DND-41 (cell line): Measurements from ENCODE around the gene GNPTG.

Source experiments
- ATAC-seq: fragments of 200-7000 bp; cut with Tn5 transposase; 3 replicates; pipeline ENCODE4 v1.9.1; 2021; ENCODE audit warnings: low read depth; ENCODE audit not compliant: insufficient read depth
- DNase-seq: peaks from one replicate; pipeline ENCODE4 v3.0.0-alpha.2; 2020
- H2AFZ ChIP-seq: 2 replicates; pipeline ENCODE4 v1.6.0; 2012; ENCODE audit warnings: low read depth, low read length
- H3K27ac ChIP-seq: 2 replicates; pipeline ENCODE4 v1.5.1; 2012; ENCODE audit warnings: low read length, inconsistent platforms
- H3K27me3 ChIP-seq: fragments of 200-600 bp; sonication (generic); 2 replicates; pipeline ENCODE4 v1.6.0; 2012; ENCODE audit warnings: low read length, mild to moderate bottlenecking, inconsistent platforms; ENCODE audit not compliant: insufficient read depth, poor library complexity
- H3K36me3 ChIP-seq: 2 replicates; pipeline ENCODE4 v1.5.1; 2012; ENCODE audit warnings: low read length, inconsistent platforms; ENCODE audit not compliant: insufficient read depth
- H3K4me1 ChIP-seq: 2 replicates; pipeline ENCODE4 v1.5.1; 2012; ENCODE audit warnings: mild to moderate bottlenecking, low read length; ENCODE audit not compliant: insufficient read depth
- H3K4me2 ChIP-seq: 2 replicates; pipeline ENCODE4 v1.6.0; 2012; ENCODE audit warnings: mild to moderate bottlenecking, moderate library complexity, low read length, inconsistent platforms; ENCODE audit not compliant: insufficient read depth
- H3K4me3 ChIP-seq, 2 experiments: fragments of 200-600 bp in 1 of 2; shearing (Covaris generic) in 1 of 2; 2 replicates each; pipeline ENCODE4 v1.5.1; 2012 to 2016; ENCODE audit warnings: inconsistent platforms in 2 of 2, low read length in 2 of 2, mild to moderate bottlenecking in 2 of 2, low read depth in 1 of 2, moderate library complexity in 1 of 2
- H3K79me2 ChIP-seq: 2 replicates; pipeline ENCODE4 v1.6.0; 2012; ENCODE audit warnings: low read length, inconsistent platforms; ENCODE audit not compliant: insufficient read depth
- H3K9ac ChIP-seq: 2 replicates; pipeline ENCODE4 v1.6.0; 2012; ENCODE audit warnings: low read depth, mild to moderate bottlenecking, inconsistent platforms, low read length, moderate library complexity
- H3K9me3 ChIP-seq: 2 replicates; pipeline ENCODE4 v1.5.1; 2012; ENCODE audit warnings: low read length, moderate library complexity, mild to moderate bottlenecking, inconsistent platforms; ENCODE audit not compliant: insufficient read depth, severe bottlenecking
- H4K20me1 ChIP-seq: 2 replicates; pipeline ENCODE4 v1.6.0; 2012; ENCODE audit warnings: low read length; ENCODE audit not compliant: insufficient read depth
- EZH2 ChIP-seq: IDR thresholded peaks from 3 replicates; pipeline ENCODE4 v1.6.1; 2012; ENCODE audit warnings: borderline replicate concordance, low read depth, mild to moderate bottlenecking, moderate library complexity, low read length, inconsistent platforms; ENCODE audit not compliant: severe bottlenecking
- TF ChIP-seq, protein P1 (sequence below): IDR thresholded peaks from 2 replicates; pipeline ENCODE4 v1.5.1; 2012; ENCODE audit warnings: borderline replicate concordance, low read length, moderate library complexity, mild to moderate bottlenecking; ENCODE audit not compliant: poor library complexity, severe bottlenecking; ENCODE audit errors: extremely low read depth

The GNPTG gene

DNA sequence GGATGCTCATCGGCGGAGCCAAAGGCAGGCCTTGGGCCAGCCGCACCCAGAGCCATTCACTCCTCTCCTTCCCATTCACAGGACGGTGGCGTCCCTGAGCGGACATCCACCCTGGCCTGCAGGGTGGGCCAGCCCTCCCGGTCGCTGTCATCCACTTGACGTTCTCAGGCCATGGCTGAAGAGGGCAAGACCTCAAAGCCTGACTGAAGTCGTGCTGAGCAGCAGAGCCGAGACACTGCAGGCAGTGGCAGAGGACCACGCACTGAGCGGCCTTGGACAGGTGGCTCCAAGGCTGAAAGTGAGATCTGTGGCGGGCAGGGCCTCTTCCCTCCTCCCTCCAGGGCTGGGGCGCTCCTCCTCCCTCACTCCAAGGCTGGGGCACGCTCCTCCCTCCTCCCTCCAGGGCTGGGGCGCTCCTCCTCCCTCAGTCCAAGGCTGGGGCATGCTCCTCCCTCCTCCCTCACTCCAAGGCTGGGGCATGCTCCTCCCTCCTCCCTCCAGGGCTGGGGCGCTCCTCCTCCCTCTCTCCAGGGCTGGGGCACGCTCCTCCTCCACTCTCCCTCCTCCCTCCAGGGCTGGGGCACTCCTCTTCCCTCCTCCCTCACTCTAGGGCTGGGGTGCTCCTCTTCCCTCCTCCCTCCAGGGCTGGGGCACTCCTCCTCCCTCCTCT, 24.1 kb downstream of the GNPTG start:
- Histone ChIP-seq H3K9me3 (no peaks in the 10 kb centered on the region), H4K20me1 (peaks cover 17% of the 10 kb centered on the region), H2AFZ (no peak overlapping the region), H3K27me3 (no peaks in the 10 kb centered on the region), H3K4me3 (no peak overlapping the region), H3K36me3 (peaks cover 20% of the 10 kb centered on the region), H3K4me1 (no peaks in the 10 kb centered on the region), H3K4me2 (no peak overlapping the region), H3K27ac (no peak overlapping the region), H3K9ac (no peak overlapping the region), H3K79me2 (no peaks in the 10 kb centered on the region)
- DNase-seq (no peak), ATAC-seq (no peak)
- TF ChIP-seq EZH2: no peak
- TF ChIP-seq, protein P1, sequence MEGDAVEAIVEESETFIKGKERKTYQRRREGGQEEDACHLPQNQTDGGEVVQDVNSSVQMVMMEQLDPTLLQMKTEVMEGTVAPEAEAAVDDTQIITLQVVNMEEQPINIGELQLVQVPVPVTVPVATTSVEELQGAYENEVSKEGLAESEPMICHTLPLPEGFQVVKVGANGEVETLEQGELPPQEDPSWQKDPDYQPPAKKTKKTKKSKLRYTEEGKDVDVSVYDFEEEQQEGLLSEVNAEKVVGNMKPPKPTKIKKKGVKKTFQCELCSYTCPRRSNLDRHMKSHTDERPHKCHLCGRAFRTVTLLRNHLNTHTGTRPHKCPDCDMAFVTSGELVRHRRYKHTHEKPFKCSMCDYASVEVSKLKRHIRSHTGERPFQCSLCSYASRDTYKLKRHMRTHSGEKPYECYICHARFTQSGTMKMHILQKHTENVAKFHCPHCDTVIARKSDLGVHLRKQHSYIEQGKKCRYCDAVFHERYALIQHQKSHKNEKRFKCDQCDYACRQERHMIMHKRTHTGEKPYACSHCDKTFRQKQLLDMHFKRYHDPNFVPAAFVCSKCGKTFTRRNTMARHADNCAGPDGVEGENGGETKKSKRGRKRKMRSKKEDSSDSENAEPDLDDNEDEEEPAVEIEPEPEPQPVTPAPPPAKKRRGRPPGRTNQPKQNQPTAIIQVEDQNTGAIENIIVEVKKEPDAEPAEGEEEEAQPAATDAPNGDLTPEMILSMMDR: no peak

DNA sequence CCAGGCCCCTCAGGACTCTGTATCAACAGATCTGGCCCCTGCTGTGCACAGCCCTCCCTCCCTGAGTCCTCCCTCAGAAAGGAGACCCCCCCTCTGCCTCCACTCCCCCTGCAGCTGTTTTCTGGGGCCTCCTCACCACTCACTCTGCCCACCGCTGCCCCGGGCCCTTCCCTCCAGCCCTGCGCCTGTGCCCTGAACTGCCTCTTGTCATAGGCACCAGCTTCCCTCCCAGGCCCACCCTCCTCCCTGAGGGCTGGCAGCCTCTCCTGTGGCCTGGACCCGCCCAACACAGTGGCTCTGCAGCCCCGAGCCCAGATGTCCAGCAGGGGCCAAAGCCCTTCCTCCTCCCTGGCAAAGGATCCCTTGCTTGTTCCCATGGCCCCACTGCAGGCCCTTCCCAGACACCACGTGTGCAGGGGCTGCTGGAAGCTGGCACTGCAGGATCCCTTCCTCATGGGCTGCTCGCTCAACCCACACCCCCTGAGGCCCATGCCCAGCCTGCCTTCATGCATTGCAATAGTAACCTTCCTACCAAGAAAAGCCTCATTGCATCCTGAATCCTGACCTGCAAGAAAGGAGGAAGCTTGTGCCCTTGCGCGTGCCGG, 25.8 kb downstream of the GNPTG start:
- Histone ChIP-seq H4K20me1 (peaks cover 17% of the 10 kb centered on the region), H3K79me2 (no peaks in the 10 kb centered on the region), H3K27ac (no peak overlapping the region), H3K36me3 (peaks cover 26% of the 10 kb centered on the region), H3K27me3 (no peaks in the 10 kb centered on the region), H2AFZ (no peak overlapping the region), H3K9me3 (no peaks in the 10 kb centered on the region), H3K4me3 (no peak overlapping the region), H3K4me2 (no peak overlapping the region), H3K9ac (no peak overlapping the region), H3K4me1 (no peaks in the 10 kb centered on the region)
- TF ChIP-seq, protein P1: no peak
- no peak for TF ChIP-seq EZH2
- DNase-seq (no peak), ATAC-seq (no peak)

DNA sequence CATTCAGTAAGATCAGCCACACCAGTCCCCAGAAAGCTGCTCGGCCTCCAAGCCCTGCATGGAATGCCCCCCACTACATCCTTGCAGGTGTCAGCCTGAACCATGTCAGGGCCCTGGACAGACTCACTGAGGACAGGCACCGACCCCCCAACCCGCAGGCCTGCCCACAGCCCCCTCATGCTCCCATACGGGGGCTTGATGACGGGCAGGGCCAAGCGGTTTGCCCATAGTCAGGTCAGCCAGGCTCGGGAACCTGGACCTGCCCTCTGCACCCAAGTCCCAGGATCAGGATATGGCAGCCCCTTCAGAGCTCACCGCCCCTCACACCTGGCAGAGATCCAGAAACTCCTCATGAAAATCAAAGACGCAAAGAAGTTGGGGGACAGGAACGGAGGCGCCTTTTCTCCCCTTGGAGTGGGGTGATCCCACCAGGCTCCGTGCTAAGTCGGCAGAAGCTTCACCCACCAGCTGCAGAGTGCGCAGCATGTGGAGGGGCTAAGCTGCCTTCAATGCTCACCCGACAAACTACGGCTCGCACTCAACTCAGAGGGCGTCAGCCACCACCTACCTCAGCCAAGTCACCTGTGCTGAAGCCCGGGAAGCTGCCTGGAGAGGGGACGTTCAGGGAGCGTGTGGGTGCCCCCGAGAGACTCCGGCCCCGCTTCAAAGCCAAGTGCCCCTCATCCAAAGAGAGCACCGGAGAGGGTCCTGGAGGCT, 26.5 kb downstream of the GNPTG start:
- H3K27me3 ChIP-seq: no peaks in the 10 kb centered on the region
- H3K4me2 ChIP-seq: no peak overlapping the region
- H4K20me1 ChIP-seq: peaks cover 17% of the 10 kb centered on the region
- H3K79me2 ChIP-seq: no peaks in the 10 kb centered on the region
- H3K4me3 ChIP-seq: no peak overlapping the region
- H2AFZ ChIP-seq: no peak overlapping the region
- peaks cover 26% of the 10 kb centered on the region for H3K36me3 ChIP-seq
- H3K27ac ChIP-seq: no peak overlapping the region
- H3K9ac ChIP-seq: no peak overlapping the region
- no peaks in the 10 kb centered on the region for H3K4me1 ChIP-seq
- no peak for DNase-seq
- ATAC-seq: no peak
- H3K9me3 ChIP-seq: no peaks in the 10 kb centered on the region
- no peak for TF ChIP-seq EZH2

DNA sequence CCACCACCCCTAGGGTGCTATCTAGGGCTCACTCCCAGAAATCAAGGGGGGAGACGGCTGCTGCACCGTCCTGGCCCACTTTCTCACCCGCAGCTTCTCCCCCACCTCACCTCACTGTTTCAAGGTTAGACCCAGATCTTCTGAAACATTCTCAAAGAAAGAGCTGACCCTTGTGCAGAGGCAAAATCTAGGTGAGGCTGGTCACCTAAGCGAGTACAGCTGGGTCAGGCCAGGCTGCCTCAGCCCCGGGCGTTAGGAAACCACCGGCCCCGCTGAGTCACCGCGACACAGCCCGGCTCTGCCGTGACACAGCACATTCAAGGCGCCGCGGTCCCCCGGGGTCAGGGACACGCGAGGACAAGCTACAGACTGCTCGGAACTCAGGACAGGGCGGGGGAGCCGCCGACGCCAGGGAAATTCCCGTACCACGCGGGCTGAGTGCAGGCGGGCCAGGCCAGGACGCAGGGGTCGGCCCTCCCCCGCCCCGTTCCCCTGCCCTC, 27.1 kb downstream of the GNPTG start:
- no peak overlapping the region for H2AFZ ChIP-seq
- H3K4me2 ChIP-seq: no peak overlapping the region
- no peaks in the 10 kb centered on the region for H3K9me3 ChIP-seq
- H3K27ac ChIP-seq: no peak overlapping the region
- H3K4me1 ChIP-seq: no peaks in the 10 kb centered on the region
- no peaks in the 10 kb centered on the region for H3K27me3 ChIP-seq
- peaks cover 26% of the 10 kb centered on the region for H3K36me3 ChIP-seq
- no peak overlapping the region for H3K9ac ChIP-seq
- no peak overlapping the region for H3K4me3 ChIP-seq
- no peak for TF ChIP-seq EZH2
- TF ChIP-seq, protein P1: no peak
- H4K20me1 ChIP-seq: peaks cover 17% of the 10 kb centered on the region
- no peak for ATAC-seq
- no peaks in the 10 kb centered on the region for H3K79me2 ChIP-seq
- DNase-seq: no peak
